Endothelial cell of umbilical vein (primary cell): Measurements from ENCODE around the gene RAP1GAP2. TPM values are rescaled to one million over a fixed set of nuclear protein-coding genes. Genes with fewer than 3 reads are reported as not detected.
A peak's percentile ranks its signal among the peaks of the same experiment; 100 is the strongest.

Experiments
- BruUV-seq: library from RNA; stranded (reverse); fragments of 400-500 nt; replicated peaks from 2 replicates; lab custom pipeline; 2021; lab: Mats Ljungman, UMichigan
- CTCF ChIA-PET: fragments of 300-600, 350-600 bp; sonication (Branson Sonifier 250); formaldehyde crosslinking; loops from one replicate; lab custom pipeline; 2021; ENCODE audit warnings: antibody characterized with exemption, inconsistent platforms; lab: Charles Lee
- POLR2A ChIA-PET: fragments of 300-600, 350-600 bp; sonication (Branson Sonifier 250); formaldehyde crosslinking; loops from one replicate; lab custom pipeline; 2021; ENCODE audit warnings: antibody characterized with exemption, inconsistent platforms; lab: Charles Lee
- DNase-seq: peaks from one replicate; pipeline ENCODE4 v3.0.0-alpha.2; 2011; ENCODE audit warnings: low read depth, low spot score
- FAIRE-seq: peaks from 2 replicates; lab custom pipeline; 2011; peaks lifted over from hg19 to GRCh38; lab: Jason Lieb, UNC
- H2AFZ ChIP-seq: 2 replicates; pipeline ENCODE4 v1.6.0; 2012; ENCODE audit warnings: low read depth, low read length, control low read depth, inconsistent platforms
- H3K27ac ChIP-seq: 2 replicates; pipeline ENCODE4 v1.5.1; 2011; ENCODE audit warnings: low read depth, mild to moderate bottlenecking, control low read depth, low read length, moderate library complexity; ENCODE audit not compliant: insufficient read depth
- H3K27me3 ChIP-seq, 2 experiments: 2 replicates each; pipeline versions ENCODE4 v1.6.0 to v1.6.1; 2011; ENCODE audit warnings: low read length in 2 of 2, mixed read lengths in 1 of 2; ENCODE audit not compliant: control insufficient read depth in 2 of 2, insufficient read depth in 2 of 2
- H3K36me3 ChIP-seq, 2 experiments: 2 replicates in 1 of 2; 3 replicates in 1 of 2; pipeline ENCODE4 v1.5.1; 2011; ENCODE audit warnings: low read length in 2 of 2, mild to moderate bottlenecking in 1 of 2, moderate library complexity in 1 of 2; ENCODE audit not compliant: control insufficient read depth in 2 of 2, insufficient read depth in 2 of 2; ENCODE audit errors: extremely low read depth in 1 of 2
- H3K4me1 ChIP-seq: 3 replicates; pipeline ENCODE4 v1.5.1; 2011; ENCODE audit warnings: mild to moderate bottlenecking, low read length; ENCODE audit not compliant: control insufficient read depth, insufficient read depth; ENCODE audit errors: extremely low read depth
- H3K4me2 ChIP-seq: 2 replicates; pipeline ENCODE4 v1.6.1; 2011; ENCODE audit warnings: low read length, control low read depth, mixed read lengths; ENCODE audit not compliant: insufficient read depth
- H3K4me3 ChIP-seq, 3 experiments: fragments of 200-600 bp in 1 of 3; sonication (generic), shearing (Covaris generic) in 1 of 3; replicated peaks in 1 of 3; 2 replicates each; pipeline ENCODE4 v1.5.1; 2011 to 2016; ENCODE audit warnings: control low read depth in 3 of 3, low read length in 3 of 3, mild to moderate bottlenecking in 2 of 3, inconsistent platforms in 1 of 3, low read depth in 1 of 3, moderate library complexity in 1 of 3; ENCODE audit not compliant: insufficient read depth in 1 of 3
- H3K79me2 ChIP-seq: 2 replicates; pipeline ENCODE4 v1.6.0; 2012; ENCODE audit warnings: low read length, inconsistent platforms; ENCODE audit not compliant: control insufficient read depth, insufficient read depth
- H3K9ac ChIP-seq: replicated peaks from 2 replicates; pipeline ENCODE3; 2011; ENCODE audit warnings: low read length, control low read depth; ENCODE audit not compliant: insufficient read depth; ENCODE audit errors: extremely low read depth
- H3K9me1 ChIP-seq: replicated peaks from 3 replicates; pipeline ENCODE4 v1.6.0; 2011; ENCODE audit warnings: mild to moderate bottlenecking, low read length; ENCODE audit not compliant: control insufficient read depth, insufficient read depth; ENCODE audit errors: extremely low read depth
- H3K9me3 ChIP-seq: replicated peaks from 2 replicates; pipeline ENCODE4 v1.5.1; 2012; ENCODE audit warnings: low read length, inconsistent platforms; ENCODE audit not compliant: control insufficient read depth, insufficient read depth
- H4K20me1 ChIP-seq: replicated peaks from 2 replicates; pipeline ENCODE3; 2011; ENCODE audit warnings: mild to moderate bottlenecking, low read length; ENCODE audit not compliant: control insufficient read depth, insufficient read depth; ENCODE audit errors: extremely low read depth
- EZH2 ChIP-seq: IDR thresholded peaks from 2 replicates; pipeline ENCODE4 v1.6.1; 2012; ENCODE audit warnings: borderline replicate concordance, low read depth, mild to moderate bottlenecking, moderate library complexity, low read length, inconsistent platforms; ENCODE audit not compliant: severe bottlenecking
- FOS ChIP-seq: IDR thresholded peaks from 2 replicates; pipeline ENCODE4 v1.6.1; 2011; ENCODE audit warnings: mild to moderate bottlenecking, low read length, moderate library complexity, borderline replicate concordance; ENCODE audit not compliant: insufficient read depth
- GATA2 ChIP-seq: IDR thresholded peaks from 2 replicates; pipeline ENCODE4 v1.7.0; 2011; ENCODE audit warnings: low read depth, mild to moderate bottlenecking, moderate library complexity, mixed read lengths, low read length; ENCODE audit not compliant: insufficient read length, insufficient read depth
- JUN ChIP-seq: IDR thresholded peaks from 2 replicates; pipeline ENCODE4 v1.6.1; 2011; ENCODE audit warnings: borderline replicate concordance, low read depth; ENCODE audit not compliant: insufficient read length, insufficient read depth
- MYC ChIP-seq: IDR thresholded peaks from one replicate; pipeline ENCODE4 v1.6.1; 2011; ENCODE audit warnings: mild to moderate bottlenecking, low read depth, low read length
- POLR2A ChIP-seq: IDR thresholded peaks from 2 replicates; pipeline ENCODE4 v1.6.1; 2012; ENCODE audit warnings: low read depth, mild to moderate bottlenecking, control low read depth, low read length
- POLR2AphosphoS5 ChIP-seq: IDR thresholded peaks from 2 replicates; pipeline ENCODE4 v1.6.1; 2012; ENCODE audit warnings: low read depth, mild to moderate bottlenecking, control low read depth, low read length, moderate library complexity; ENCODE audit not compliant: insufficient read depth
- dilution Hi-C: fragments of 300-500 bp; cut with MboI; formaldehyde crosslinking; loops from one replicate; pipeline ENCODE4 v1.15.0; 2019; ENCODE audit warnings: low sequenced_read_pairs; ENCODE audit not compliant: extremely low pct_ligation_motif_present
- intact Hi-C: fragments of 100-400 bp; cut with micrococcal nuclease; formaldehyde crosslinking; loops from one replicate; pipeline ENCODE4 v1.10.0; 2022
- polyA plus RNA-seq, 4 experiments: library from polyadenylated mRNA; depleted of rRNA in 3 of 4; stranded (reverse) in 3 of 4; unstranded in 1 of 4; fragments of >200 nt; gene quantifications; 2 replicates each; pipeline versions ENCODE4 v1.2.1 to v1.2.3, GENCODE V29; 2011 to 2012; ENCODE audit warnings: missing spikeins in 1 of 4
- total RNA-seq: library from RNA; stranded (reverse); gene quantifications from 2 replicates; pipeline ENCODE4 v1.2.3, GENCODE V29; 2021
- TF ChIP-seq, protein P1 (sequence below), 2 donors: IDR thresholded peaks; 1 replicate in 1 of 2; 2 replicates in 1 of 2; pipeline ENCODE4 v1.5.1; 2011; ENCODE audit warnings: low read length in 2 of 2, mild to moderate bottlenecking in 2 of 2, moderate library complexity in 2 of 2, control low read depth in 1 of 2, inconsistent platforms in 1 of 2, low read depth in 1 of 2; ENCODE audit not compliant: insufficient read depth in 1 of 2; ENCODE audit errors: extremely low read depth in 1 of 2
- TF ChIP-seq, protein P2 (sequence below): IDR thresholded peaks from 2 replicates; pipeline ENCODE4 v1.6.1; 2011; ENCODE audit not compliant: insufficient read depth, insufficient read length

RAP1GAP2 gene
- total and polyA plus RNA-seq, 2 donors (not counting 3 experiments of a cell fraction or from before 2014, with no cell fraction given) = 1.4 to 3.6 TPM

DNA sequence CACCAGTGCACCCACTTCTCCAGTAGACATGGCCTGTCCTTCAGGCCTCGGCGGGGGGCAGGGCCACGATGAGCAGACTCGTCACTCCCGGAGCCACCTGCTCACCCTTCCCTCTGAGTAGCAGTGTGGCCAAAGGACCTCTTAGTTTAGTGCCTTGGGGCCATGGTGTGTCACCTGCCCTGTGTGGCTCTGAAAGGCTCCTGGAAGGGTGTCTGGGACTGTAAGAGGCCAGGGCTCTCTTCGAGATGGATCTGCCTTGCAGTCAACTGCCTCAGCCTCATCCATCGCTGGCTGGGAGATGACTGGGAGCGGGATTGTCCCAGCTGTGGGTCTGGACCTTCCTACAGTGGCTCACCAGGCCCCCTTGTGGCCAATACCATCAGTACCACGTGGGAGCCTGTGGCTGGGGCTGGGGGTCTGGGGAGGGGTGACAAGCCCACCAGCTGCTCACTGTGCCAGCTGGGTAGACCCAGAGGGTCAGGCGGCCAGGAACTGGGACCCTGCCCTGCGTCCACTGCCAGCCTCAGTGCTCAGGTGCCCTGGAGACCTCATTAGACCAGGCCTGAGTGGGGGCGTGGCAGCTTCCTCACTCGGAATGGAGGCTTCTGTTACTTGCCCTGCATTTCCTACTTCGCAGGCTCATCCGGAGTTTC lies 133.8 kb downstream of the RAP1GAP2 start:
- DNase-seq (peak; percentile 17), FAIRE-seq (no peak)
- Histone ChIP-seq H3K36me3 (no peaks in the 10 kb centered on the region), H3K4me3 (no peak overlapping the region), H3K9me3 (no peaks in the 10 kb centered on the region), H2AFZ (peak overlapping the region; percentile 28), H3K4me2 (no peak overlapping the region), H4K20me1 (no peaks in the 10 kb centered on the region), H3K79me2 (no peaks in the 10 kb centered on the region), H3K9ac (no peak overlapping the region), H3K27ac (no peak overlapping the region), H3K9me1 (no peaks in the 10 kb centered on the region), H3K27me3 (peaks cover 0 to 4% of the 10 kb centered on the region in 2 experiments), H3K4me1 (no peaks in the 10 kb centered on the region)
- intact Hi-C loops = loop anchor here (1.0 to 2.0 kb wide), 4 partner anchors 81 to 144 kb away; no protein-coding TSS in a partner anchor
- ChIA-PET CTCF (interaction anchor here (0.8 to 4.6 kb wide), 23 partner anchors 12 to 548 kb away, joined by 3 to 51 read pairs (median 4); no protein-coding TSS in a partner anchor), POLR2A (no interaction called here)
- dilution Hi-C loops = no loop called here
- TF ChIP-seq POLR2AphosphoS5 = no peak
- TF ChIP-seq, protein P1, sequence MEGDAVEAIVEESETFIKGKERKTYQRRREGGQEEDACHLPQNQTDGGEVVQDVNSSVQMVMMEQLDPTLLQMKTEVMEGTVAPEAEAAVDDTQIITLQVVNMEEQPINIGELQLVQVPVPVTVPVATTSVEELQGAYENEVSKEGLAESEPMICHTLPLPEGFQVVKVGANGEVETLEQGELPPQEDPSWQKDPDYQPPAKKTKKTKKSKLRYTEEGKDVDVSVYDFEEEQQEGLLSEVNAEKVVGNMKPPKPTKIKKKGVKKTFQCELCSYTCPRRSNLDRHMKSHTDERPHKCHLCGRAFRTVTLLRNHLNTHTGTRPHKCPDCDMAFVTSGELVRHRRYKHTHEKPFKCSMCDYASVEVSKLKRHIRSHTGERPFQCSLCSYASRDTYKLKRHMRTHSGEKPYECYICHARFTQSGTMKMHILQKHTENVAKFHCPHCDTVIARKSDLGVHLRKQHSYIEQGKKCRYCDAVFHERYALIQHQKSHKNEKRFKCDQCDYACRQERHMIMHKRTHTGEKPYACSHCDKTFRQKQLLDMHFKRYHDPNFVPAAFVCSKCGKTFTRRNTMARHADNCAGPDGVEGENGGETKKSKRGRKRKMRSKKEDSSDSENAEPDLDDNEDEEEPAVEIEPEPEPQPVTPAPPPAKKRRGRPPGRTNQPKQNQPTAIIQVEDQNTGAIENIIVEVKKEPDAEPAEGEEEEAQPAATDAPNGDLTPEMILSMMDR (IDR thresholded peaks at IDR 0.05; ENCODE audit: extremely low read depth in 1 of 2, insufficient read depth in 1 of 2, low read depth in 1 of 2, low read length in 2 of 2) = peak; percentile 53 to 79
- TF ChIP-seq, protein P2, sequence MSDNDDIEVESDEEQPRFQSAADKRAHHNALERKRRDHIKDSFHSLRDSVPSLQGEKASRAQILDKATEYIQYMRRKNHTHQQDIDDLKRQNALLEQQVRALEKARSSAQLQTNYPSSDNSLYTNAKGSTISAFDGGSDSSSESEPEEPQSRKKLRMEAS = peak; percentile 47
- TF ChIP-seq MYC = peak; percentile 54
- no peak for TF ChIP-seq POLR2A
- TF ChIP-seq JUN = no peak
- TF ChIP-seq FOS = no peak
- TF ChIP-seq EZH2 = no peak
- no peak for TF ChIP-seq GATA2
- BruUV-seq = no TSS peak
